Peyer's patch (tissue), 4 donors: ENCODE data around the gene PTPN14.

Experiments
- POLR2A ChIP-seq, 2 donors: fragments of 450-650 bp; IDR thresholded peaks; one replicate each; pipeline ENCODE4 v1.5.1; 2017; ENCODE audit warnings: antibody characterized with exemption in 2 of 2, mild to moderate bottlenecking in 2 of 2, moderate library complexity in 2 of 2
- TF ChIP-seq, protein P1 (sequence below), 6 experiments: fragments of 450-650 bp in 4 of 6; fragments of 200-600 bp in 2 of 6; sonication (generic) in 1 of 6; IDR thresholded peaks; one replicate each; pipeline ENCODE4 v1.5.1; 2017 to 2019; ENCODE audit warnings: antibody characterized with exemption in 6 of 6, mild to moderate bottlenecking in 3 of 6, moderate library complexity in 1 of 6

DNA sequence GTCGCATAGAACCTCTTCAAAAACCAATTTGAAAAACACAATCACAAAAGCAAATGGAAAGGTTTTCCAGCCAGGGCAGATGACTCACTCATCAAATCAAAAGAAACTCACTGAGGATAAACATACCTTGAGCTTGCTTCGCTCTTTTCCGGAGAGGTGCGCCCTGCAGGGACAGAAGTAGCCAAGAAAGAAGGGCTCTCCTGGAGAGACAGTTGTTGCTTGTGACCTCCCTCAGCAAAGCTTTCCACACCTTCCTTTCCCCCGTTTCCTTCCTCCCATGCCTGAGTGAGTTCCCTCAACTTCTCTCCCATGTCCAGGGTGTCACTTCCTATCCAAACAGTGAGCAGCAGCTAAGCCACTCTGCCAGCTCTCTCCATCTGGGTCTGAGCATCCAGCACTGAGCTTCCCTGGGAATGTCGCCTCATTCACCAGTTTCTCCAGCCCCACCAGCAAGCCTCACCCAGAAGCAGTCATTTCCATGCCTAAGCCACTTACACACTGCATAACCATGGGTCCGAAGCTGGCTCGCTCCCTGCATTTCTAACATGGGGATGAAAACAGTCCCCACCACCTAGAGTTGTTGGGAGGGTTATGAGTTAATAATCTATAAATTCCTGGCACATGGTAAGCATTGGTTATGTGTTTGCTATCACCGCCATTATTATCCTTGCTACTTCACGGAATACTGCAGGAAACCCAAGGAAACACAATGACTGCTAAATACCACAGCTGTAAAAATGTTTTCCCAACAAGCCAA is 75.0 kb downstream of the PTPN14 start:
- TF ChIP-seq, protein P1, sequence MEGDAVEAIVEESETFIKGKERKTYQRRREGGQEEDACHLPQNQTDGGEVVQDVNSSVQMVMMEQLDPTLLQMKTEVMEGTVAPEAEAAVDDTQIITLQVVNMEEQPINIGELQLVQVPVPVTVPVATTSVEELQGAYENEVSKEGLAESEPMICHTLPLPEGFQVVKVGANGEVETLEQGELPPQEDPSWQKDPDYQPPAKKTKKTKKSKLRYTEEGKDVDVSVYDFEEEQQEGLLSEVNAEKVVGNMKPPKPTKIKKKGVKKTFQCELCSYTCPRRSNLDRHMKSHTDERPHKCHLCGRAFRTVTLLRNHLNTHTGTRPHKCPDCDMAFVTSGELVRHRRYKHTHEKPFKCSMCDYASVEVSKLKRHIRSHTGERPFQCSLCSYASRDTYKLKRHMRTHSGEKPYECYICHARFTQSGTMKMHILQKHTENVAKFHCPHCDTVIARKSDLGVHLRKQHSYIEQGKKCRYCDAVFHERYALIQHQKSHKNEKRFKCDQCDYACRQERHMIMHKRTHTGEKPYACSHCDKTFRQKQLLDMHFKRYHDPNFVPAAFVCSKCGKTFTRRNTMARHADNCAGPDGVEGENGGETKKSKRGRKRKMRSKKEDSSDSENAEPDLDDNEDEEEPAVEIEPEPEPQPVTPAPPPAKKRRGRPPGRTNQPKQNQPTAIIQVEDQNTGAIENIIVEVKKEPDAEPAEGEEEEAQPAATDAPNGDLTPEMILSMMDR (IDR thresholded peaks at IDR 0.05): no peak
- no peak for TF ChIP-seq POLR2A (IDR thresholded peaks at IDR 0.05)
